HuH-7.5 (cell line): ENCODE results near the gene SRXN1.
A peak's percentile ranks its signal among the peaks of the same experiment; 100 is the strongest.
"Not testable (repeated sequence)": the region's sequence is repeated elsewhere in the genome, so short reads cannot be mapped to it uniquely, and the experiment has no call there.

Experiments
- DNase-seq: peaks from one replicate; pipeline ENCODE4 v3.0.0; 2011; ENCODE audit warnings: low spot score

SRXN1 gene

GRCh38 chr20:655726-656624 is 3.0 kb upstream of the SRXN1 start:
- no peak for DNase-seq

- no peak for DNase-seq
Observed at GRCh38 chr20:654417-654750, 1.4 kb upstream of the SRXN1 start.

GRCh38 chr20:653590-654416 is 803 bp upstream of the SRXN1 start:
- no peak for DNase-seq

GRCh38 chr20:652615-653109 is 338 bp downstream of the SRXN1 start:
- no peak for DNase-seq

GRCh38 chr20:651713-652614 is 1.0 kb downstream of the SRXN1 start:
- DNase-seq = no peak

- DNase-seq = no peak
Observed at GRCh38 chr20:650954-651353, 2.0 kb downstream of the SRXN1 start.

GRCh38 chr20:650281-650680 is 2.7 kb downstream of the SRXN1 start:
- no peak for DNase-seq

- DNase-seq = no peak
Observed at GRCh38 chr20:647479-648019, 5.5 kb downstream of the SRXN1 start.

GRCh38 chr20:646868-647233 is 6.1 kb downstream of the SRXN1 start:
- no peak for DNase-seq

- no peak for DNase-seq
Observed at GRCh38 chr20:646107-646867, 6.7 kb downstream of the SRXN1 start.

GRCh38 chr20:645318-646106 is 7.5 kb downstream of the SRXN1 start:
- DNase-seq = peak; percentile 96

GRCh38 chr20:644692-645317 is 8.2 kb downstream of the SRXN1 start:
- no peak for DNase-seq

- no peak for DNase-seq
Observed at GRCh38 chr20:642398-643174, 10.4 kb downstream of the SRXN1 start.

GRCh38 chr20:642013-642397 is 11.0 kb downstream of the SRXN1 start:
- DNase-seq = not testable (repeated sequence)

GRCh38 chr20:641516-641875 is 11.5 kb downstream of the SRXN1 start:
- DNase-seq = peak; percentile 87

GRCh38 chr20:640674-641515 is 12.1 kb downstream of the SRXN1 start:
- no peak for DNase-seq

- no peak for DNase-seq
Observed at GRCh38 chr20:638579-638978, 14.4 kb downstream of the SRXN1 start.

- no peak for DNase-seq
Observed at GRCh38 chr20:637559-637958, 15.4 kb downstream of the SRXN1 start.
